Panc1 (cell line): ENCODE results near the gene ANKRD23. TPM values are rescaled to one million over a fixed set of nuclear protein-coding genes. Genes with fewer than 3 reads are reported as not detected.

Source experiments
- ATAC-seq: fragments of 200-7000 bp; cut with Tn5 transposase; 2 replicates; pipeline ENCODE4 v1.9.1; 2020; ENCODE audit warnings: mild to moderate bottlenecking, moderate library complexity
- BruUV-seq: library from RNA; stranded (reverse); fragments of 400-500 nt; replicated peaks from 2 replicates; lab custom pipeline; 2021; lab: Mats Ljungman, UMichigan
- CTCF ChIA-PET: fragments of 300-600 bp; sonication (Branson Sonifier 250); formaldehyde crosslinking; loops from one replicate; lab custom pipeline; 2022; ENCODE audit warnings: antibody characterized with exemption; lab: Charles Lee
- POLR2A ChIA-PET: fragments of 300-600 bp; sonication (Branson Sonifier 250); formaldehyde crosslinking; loops from one replicate; lab custom pipeline; 2022; ENCODE audit warnings: antibody characterized with exemption; lab: Charles Lee
- DNase-seq: peaks from one replicate; pipeline ENCODE4 v3.0.0-alpha.2; 2010; ENCODE audit warnings: low read depth, low spot score
- H3K27ac ChIP-seq: 2 replicates; pipeline ENCODE4 v1.5.1; 2011; ENCODE audit warnings: mild to moderate bottlenecking, low read length, inconsistent platforms
- H3K27me3 ChIP-seq: fragments of 200-500 bp; sonication (Bioruptor generic); 2 replicates; pipeline ENCODE4 v1.6.0; 2014; ENCODE audit warnings: low read length, inconsistent platforms; ENCODE audit not compliant: control insufficient read depth, insufficient read depth
- H3K36me3 ChIP-seq: fragments of 200-500 bp; sonication (Bioruptor generic); 2 replicates; pipeline ENCODE4 v1.5.1; 2014; ENCODE audit warnings: inconsistent platforms, mild to moderate bottlenecking, low read length, moderate library complexity; ENCODE audit not compliant: control insufficient read depth, insufficient read depth
- H3K4me1 ChIP-seq: 2 replicates; pipeline ENCODE4 v1.5.1; 2011; ENCODE audit warnings: inconsistent platforms, mild to moderate bottlenecking, low read length, moderate library complexity; ENCODE audit not compliant: control insufficient read depth, insufficient read depth
- H3K4me3 ChIP-seq, 2 experiments: 2 replicates each; pipeline ENCODE4 v1.5.1; 2011 to 2012; ENCODE audit warnings: low read depth in 2 of 2, low read length in 2 of 2, mild to moderate bottlenecking in 2 of 2, inconsistent platforms in 1 of 2, moderate library complexity in 1 of 2
- H3K9me3 ChIP-seq: fragments of 200-500 bp; sonication (Bioruptor generic); 2 replicates; pipeline ENCODE4 v1.5.1; 2014; ENCODE audit warnings: low read depth, mild to moderate bottlenecking, inconsistent platforms, low read length, moderate library complexity; ENCODE audit not compliant: control insufficient read depth, insufficient read depth
- CTCF ChIP-seq: fragments of 450-650 bp; IDR thresholded peaks from 2 replicates; pipeline ENCODE4 v1.5.1; 2017; ENCODE audit warnings: mild to moderate bottlenecking
- POLR2AphosphoS5 ChIP-seq: IDR thresholded peaks from 2 replicates; pipeline ENCODE4 v1.6.1; 2012; ENCODE audit warnings: mild to moderate bottlenecking, low read depth, low read length, moderate library complexity
- SIN3A ChIP-seq: IDR thresholded peaks from 2 replicates; pipeline ENCODE4 v1.6.1; 2012; ENCODE audit warnings: low read depth, mild to moderate bottlenecking, low read length, moderate library complexity, borderline replicate concordance; ENCODE audit not compliant: insufficient read depth
- TCF7L2 ChIP-seq: IDR thresholded peaks from 2 replicates; pipeline ENCODE4 v1.6.1; 2011; ENCODE audit warnings: mild to moderate bottlenecking, low read depth, low read length, inconsistent platforms
- in situ Hi-C: cut with HindIII; loops from 2 replicates; pipeline ENCODE4 v1.10.0; 2016; ENCODE audit warnings: low sequenced_read_pairs, low pct_unique_long_range_greater_than_20kb
- intact Hi-C: fragments of 100-400 bp; cut with micrococcal nuclease; formaldehyde crosslinking; loops from one replicate; pipeline ENCODE4 v1.10.0; 2022; ENCODE audit not compliant: unreplicated experiment
- total RNA-seq: library from RNA; stranded (reverse); gene quantifications from one replicate; pipeline ENCODE4 v1.2.1, GENCODE V29; 2021; ENCODE audit not compliant: unreplicated experiment
- TF ChIP-seq, protein P1 (sequence below), 2 experiments: IDR thresholded peaks; 2 replicates each; pipeline ENCODE4 v1.6.1; 2011 to 2012; ENCODE audit warnings: low read depth in 2 of 2, control low read depth in 1 of 2, low read length in 1 of 2, mild to moderate bottlenecking in 1 of 2, moderate library complexity in 1 of 2; ENCODE audit not compliant: insufficient read depth in 1 of 2

The ANKRD23 gene
- total RNA-seq, 1 experiment from 2014 or later = 3.2 TPM

- TF ChIP-seq SIN3A (no peak), TCF7L2 (no peak), CTCF (no peak), POLR2AphosphoS5 (no peak)
- TF ChIP-seq, protein P1, sequence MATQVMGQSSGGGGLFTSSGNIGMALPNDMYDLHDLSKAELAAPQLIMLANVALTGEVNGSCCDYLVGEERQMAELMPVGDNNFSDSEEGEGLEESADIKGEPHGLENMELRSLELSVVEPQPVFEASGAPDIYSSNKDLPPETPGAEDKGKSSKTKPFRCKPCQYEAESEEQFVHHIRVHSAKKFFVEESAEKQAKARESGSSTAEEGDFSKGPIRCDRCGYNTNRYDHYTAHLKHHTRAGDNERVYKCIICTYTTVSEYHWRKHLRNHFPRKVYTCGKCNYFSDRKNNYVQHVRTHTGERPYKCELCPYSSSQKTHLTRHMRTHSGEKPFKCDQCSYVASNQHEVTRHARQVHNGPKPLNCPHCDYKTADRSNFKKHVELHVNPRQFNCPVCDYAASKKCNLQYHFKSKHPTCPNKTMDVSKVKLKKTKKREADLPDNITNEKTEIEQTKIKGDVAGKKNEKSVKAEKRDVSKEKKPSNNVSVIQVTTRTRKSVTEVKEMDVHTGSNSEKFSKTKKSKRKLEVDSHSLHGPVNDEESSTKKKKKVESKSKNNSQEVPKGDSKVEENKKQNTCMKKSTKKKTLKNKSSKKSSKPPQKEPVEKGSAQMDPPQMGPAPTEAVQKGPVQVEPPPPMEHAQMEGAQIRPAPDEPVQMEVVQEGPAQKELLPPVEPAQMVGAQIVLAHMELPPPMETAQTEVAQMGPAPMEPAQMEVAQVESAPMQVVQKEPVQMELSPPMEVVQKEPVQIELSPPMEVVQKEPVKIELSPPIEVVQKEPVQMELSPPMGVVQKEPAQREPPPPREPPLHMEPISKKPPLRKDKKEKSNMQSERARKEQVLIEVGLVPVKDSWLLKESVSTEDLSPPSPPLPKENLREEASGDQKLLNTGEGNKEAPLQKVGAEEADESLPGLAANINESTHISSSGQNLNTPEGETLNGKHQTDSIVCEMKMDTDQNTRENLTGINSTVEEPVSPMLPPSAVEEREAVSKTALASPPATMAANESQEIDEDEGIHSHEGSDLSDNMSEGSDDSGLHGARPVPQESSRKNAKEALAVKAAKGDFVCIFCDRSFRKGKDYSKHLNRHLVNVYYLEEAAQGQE (IDR thresholded peaks at IDR 0.05; ENCODE audit: insufficient read depth in 1 of 2, low read depth in 2 of 2, low read length in 1 of 2) = no peak
- Histone ChIP-seq H3K27me3 (no peaks in the 10 kb centered on the region), H3K4me1 (peaks cover 9% of the 10 kb centered on the region; the same call in 1 of the 2 replicates), H3K4me3 (no peak overlapping the region), H3K36me3 (no peaks in the 10 kb centered on the region), H3K27ac (no peak overlapping the region), H3K9me3 (no peaks in the 10 kb centered on the region)
- intact Hi-C loops = no loop called here
- in situ Hi-C loops = no loop called here
- ChIA-PET POLR2A (no interaction called here), CTCF (interaction anchor here (0.6 to 1.0 kb wide), 2 partner anchors 9 to 10 kb away, joined by 3 read pairs; no protein-coding TSS in a partner anchor)
- ATAC-seq (no peak), DNase-seq (no peak)
- no TSS peak for BruUV-seq
These were observed 34.4 kb upstream of the ANKRD23 start for GRCh38 chr2:96878171-96878570.

GRCh38 chr2:96877631-96878092 lies 33.8 kb upstream of the ANKRD23 start:
- in situ Hi-C loops = no loop called here
- H3K4me3 ChIP-seq = no peak overlapping the region
- DNase-seq (no peak), ATAC-seq (no peak)
- no peaks in the 10 kb centered on the region for H3K27me3 ChIP-seq
- TF ChIP-seq TCF7L2 (no peak), SIN3A (no peak), POLR2AphosphoS5 (no peak), CTCF (no peak)
- TF ChIP-seq, protein P1 (IDR thresholded peaks at IDR 0.05; ENCODE audit: insufficient read depth in 1 of 2, low read depth in 2 of 2, low read length in 1 of 2) = no peak
- BruUV-seq = no TSS peak
- ChIA-PET CTCF (interaction anchor here (0.6 to 1.0 kb wide), 2 partner anchors 8 to 9 kb away, joined by 3 read pairs; no protein-coding TSS in a partner anchor), POLR2A (no interaction called here)
- no peak overlapping the region for H3K27ac ChIP-seq
- no peaks in the 10 kb centered on the region for H3K36me3 ChIP-seq
- H3K9me3 ChIP-seq = no peaks in the 10 kb centered on the region
- peaks cover 10% of the 10 kb centered on the region; the same call in 1 of the 2 replicates for H3K4me1 ChIP-seq
- intact Hi-C loops = no loop called here
